Measurements from ENCODE around the gene ZNF587.
"Not testable (repeated sequence)": the region's sequence is repeated elsewhere in the genome, so short reads cannot be mapped to it uniquely, and the experiment has no call there.

ZNF587 gene

DNA sequence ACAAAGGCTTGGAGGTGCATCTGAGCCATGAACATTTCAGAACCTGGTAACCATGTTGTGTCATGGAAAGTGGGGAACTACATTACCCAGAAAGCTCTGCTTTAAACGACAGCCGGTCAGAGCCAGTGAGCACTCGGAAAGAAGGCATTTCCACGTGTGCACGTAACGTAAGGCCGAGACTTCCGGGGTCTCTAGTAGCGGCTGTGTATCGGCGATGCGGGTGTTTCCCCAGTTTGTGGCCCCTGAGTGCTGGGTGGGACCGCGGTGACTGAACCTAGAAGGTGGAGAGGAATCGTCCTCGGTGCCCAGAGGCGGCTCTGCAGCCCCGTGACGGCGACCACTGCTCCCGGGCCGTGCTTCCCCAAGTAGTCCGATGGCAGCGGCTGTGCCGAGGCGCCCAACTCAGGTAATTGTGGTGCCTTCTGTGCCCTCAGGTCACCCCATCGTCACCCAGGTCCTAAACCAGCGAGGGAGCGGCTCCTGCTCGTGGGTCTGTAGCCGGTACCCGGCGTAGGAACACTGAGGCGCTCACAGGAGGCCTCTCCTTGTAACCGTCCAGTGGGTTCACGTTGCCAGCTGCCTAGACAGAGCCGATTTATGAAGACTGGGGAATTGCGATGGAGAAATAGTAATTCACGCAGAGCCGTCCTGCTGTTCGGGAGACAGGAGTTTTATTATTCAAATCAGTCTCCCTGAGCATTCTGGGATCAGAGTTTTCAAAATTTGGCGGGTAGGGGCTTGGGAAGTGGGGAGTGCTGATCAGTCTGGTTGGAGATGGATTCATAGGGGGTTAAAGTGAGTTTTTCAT is at the start of gene ZNF587:
TSS of gene ZNF587 (plus strand) at position 194 of the 808 bp plus-strand sequence. CDS start at position 374, 180 bp downstream.
- H3K4me3 ChIP-seq (ENCODE audit: control insufficient read depth, low read depth, low read length), result peak within 1 kb of the TSS; percentile 69
- peak; percentile 84 for DNase-seq (ENCODE audit: low read depth)

DNA sequence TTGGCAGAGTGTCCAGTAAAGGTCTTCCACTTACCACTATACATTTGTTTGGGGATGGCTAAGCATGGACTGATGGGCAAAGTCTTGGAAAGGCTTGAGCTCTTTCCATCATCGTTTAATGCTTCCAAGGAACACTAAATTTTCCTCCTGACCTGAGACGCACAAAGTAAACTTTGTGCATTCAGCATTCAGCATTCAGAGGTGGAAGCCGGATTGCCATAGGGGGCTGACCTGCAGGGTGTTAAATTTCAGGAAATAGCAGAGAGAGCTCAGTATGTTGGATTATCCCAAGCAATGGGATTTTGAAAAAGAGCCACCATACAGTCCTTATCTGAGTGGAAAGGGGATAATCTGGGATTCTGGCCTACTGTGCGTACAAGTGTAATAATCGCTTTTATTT is 49.0 kb upstream of the ZNF587 start:
- TF ChIP-seq, protein P1, sequence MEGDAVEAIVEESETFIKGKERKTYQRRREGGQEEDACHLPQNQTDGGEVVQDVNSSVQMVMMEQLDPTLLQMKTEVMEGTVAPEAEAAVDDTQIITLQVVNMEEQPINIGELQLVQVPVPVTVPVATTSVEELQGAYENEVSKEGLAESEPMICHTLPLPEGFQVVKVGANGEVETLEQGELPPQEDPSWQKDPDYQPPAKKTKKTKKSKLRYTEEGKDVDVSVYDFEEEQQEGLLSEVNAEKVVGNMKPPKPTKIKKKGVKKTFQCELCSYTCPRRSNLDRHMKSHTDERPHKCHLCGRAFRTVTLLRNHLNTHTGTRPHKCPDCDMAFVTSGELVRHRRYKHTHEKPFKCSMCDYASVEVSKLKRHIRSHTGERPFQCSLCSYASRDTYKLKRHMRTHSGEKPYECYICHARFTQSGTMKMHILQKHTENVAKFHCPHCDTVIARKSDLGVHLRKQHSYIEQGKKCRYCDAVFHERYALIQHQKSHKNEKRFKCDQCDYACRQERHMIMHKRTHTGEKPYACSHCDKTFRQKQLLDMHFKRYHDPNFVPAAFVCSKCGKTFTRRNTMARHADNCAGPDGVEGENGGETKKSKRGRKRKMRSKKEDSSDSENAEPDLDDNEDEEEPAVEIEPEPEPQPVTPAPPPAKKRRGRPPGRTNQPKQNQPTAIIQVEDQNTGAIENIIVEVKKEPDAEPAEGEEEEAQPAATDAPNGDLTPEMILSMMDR (conservative IDR thresholded peaks at IDR 0.05; ENCODE audit: control insufficient read depth, insufficient read depth, low read depth, low read length), result no peak
- no peak for DNase-seq (ENCODE audit: low read depth)
- no peak overlapping the region for H3K4me3 ChIP-seq (ENCODE audit: control insufficient read depth, low read depth, low read length)

DNA sequence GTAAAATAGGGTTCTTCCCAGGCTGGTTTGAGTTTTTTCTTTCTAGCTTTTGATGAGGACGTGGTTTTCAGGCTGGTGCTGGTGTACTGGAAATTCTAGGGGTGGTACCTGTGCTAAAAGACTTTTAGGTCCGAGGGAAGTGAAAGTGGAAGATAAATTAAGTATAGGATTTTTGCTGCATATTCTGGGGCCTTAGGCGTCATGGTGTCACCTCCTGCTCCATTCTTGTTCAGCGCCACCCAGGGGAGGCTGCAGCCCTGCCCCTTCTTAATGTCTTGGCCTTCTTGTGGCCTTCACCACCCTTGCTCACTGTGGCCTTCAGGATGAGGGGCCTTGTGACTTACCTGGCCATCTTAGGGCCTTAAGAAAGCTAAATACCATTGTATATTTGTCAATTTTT is 47.4 kb upstream of the ZNF587 start:
- no peak for DNase-seq (ENCODE audit: low read depth)
- TF ChIP-seq, protein P1 (conservative IDR thresholded peaks at IDR 0.05; ENCODE audit: control insufficient read depth, insufficient read depth, low read depth, low read length), result no peak

DNA sequence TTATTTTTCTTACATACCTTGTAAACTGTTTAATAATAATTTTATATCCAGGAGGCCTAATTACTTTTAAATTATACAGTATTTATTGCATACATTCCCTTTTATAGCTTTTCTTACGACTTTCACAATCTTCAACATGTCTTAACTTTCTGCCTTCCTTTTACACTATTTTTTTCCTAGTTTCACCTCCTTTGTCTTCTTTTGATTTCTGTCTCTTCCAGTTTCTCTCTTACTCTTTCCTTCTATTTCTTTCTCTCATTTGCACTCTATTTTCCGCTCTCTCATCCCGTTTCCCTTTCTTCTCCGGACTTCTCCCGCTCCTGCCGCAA is 46.4 kb upstream of the ZNF587 start:
- H3K4me3 ChIP-seq (ENCODE audit: control insufficient read depth, low read depth, low read length), result peak overlapping the region; percentile 72
- TF ChIP-seq, protein P1 (conservative IDR thresholded peaks at IDR 0.05; ENCODE audit: control insufficient read depth, insufficient read depth, low read depth, low read length), result no peak

More for the DNA sequence above, 47.4 kb upstream of the ZNF587 start:
- no peak overlapping the region for H3K4me3 ChIP-seq (ENCODE audit: control insufficient read depth, low read depth, low read length)

DNA sequence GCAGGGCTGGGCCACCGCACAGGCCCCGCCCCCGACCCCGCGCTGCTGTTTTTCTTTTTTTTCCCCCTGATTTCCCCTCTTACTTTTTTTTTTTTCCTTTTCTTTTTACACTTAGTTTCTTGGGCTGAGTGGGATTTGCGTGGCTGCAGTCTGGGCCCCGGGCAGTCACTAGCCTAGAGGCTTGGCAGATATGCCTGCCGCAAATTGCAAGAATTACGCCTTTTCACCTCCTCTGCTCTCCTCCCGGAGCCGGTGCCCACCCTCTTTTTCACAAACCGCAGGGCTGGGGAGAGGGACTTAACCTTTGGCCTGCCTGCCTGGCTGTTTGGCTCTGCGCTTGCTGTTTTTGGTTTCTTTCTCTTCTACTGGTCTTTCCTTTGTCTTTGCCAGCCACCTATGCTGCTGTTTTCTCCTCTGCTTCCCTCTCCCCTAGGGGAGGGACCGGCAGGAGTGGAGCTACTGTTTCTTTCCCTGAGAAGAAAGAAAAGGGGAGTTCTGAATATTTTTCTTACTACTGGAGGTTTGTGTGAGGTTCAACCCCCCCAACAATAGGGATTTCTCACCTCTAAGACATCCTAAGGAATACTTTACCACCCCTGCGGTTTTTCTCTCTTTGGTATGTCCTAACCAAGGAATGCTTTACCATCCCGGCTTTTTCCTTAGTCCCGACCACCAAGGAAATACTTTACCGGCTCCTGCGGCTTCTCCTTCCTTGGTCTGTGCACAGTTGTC is 45.9 kb upstream of the ZNF587 start:
- DNase-seq (ENCODE audit: low read depth), result peak; percentile 62
- peak overlapping the region; percentile 72 for H3K4me3 ChIP-seq (ENCODE audit: control insufficient read depth, low read depth, low read length)
- TF ChIP-seq, protein P1 (conservative IDR thresholded peaks at IDR 0.05; ENCODE audit: control insufficient read depth, insufficient read depth, low read depth, low read length), result no peak

More for the DNA sequence above, 46.4 kb upstream of the ZNF587 start:
- DNase-seq (ENCODE audit: low read depth), result no peak

DNA sequence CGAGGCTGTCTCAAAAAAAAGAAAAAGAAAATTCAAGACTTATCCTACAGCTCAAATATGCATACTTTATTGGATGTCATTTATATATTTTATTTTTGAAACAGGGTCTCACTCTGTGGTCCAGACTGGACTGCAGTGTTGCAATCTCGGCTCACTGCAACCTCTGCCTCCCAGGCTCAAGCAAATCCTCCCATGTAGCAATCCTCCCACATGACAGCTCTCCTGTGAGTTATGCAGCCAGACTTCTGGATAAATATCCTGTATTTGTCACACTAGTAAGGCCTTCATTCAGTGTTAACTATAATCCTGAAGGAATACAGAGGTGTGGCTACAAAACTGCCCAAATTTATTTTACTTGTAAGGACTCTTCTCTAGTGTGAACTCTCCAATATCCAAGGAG is 42.1 kb upstream of the ZNF587 start:
- TF ChIP-seq, protein P1 (conservative IDR thresholded peaks at IDR 0.05; ENCODE audit: control insufficient read depth, insufficient read depth, low read depth, low read length), result no peak
- H3K4me3 ChIP-seq (ENCODE audit: control insufficient read depth, low read depth, low read length), result no peak overlapping the region
- DNase-seq (ENCODE audit: low read depth), result peak; percentile 55

DNA sequence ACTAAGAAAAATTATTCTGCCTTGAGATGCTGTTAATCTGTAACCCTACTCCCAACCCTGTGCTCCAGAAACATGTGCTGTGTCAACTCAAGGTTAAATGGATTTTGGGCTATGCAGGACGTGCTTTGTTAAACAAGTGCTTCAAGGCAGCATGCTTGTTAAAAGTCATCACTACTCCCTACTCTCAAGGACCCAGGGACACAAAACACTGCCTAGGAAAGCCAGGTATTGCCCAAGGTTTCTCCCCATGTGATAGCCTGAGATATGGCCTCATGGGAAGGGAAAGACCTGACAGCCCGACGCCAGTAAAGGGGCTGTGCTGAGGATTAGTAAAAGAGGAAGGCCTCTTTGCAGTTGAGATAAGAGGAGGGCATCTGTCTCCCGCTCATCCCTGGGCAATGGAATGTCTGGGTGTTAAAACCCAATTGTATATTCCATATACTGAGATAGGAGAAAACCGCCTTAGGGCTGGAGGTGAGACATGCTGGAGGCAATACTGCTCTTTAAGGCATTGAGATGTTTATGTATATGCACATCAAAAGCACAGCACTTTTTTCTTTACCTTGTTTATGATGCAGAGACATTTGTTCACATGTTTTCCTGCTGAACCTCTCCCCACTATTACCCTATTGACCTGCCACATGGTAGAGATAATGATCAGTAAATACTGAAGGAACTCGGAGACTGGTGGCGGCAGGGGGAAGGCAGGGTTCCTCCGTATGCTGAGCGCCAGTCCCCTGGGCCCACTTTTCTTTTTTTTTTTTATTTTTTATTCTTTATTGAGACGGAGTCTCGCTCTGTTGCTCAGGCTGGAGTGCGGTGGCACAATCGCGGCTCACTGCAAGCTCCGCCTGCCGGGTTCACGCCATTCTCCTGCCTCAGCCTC is 39.0 kb upstream of the ZNF587 start:
- not testable (repeated sequence) for DNase-seq (ENCODE audit: low read depth); H3K4me3 ChIP-seq (ENCODE audit: control insufficient read depth, low read depth, low read length)
